Pulmonary artery endothelial cell (primary cell): ENCODE data around the gene METAP1D. TPM values are rescaled to one million over a fixed set of nuclear protein-coding genes. Genes with fewer than 3 reads are reported as not detected.

Experiments
- DNase-seq: peaks from one replicate; pipeline ENCODE4 v3.0.0-alpha.2; 2011; ENCODE audit warnings: low read depth, low spot score
- total RNA-seq: library from RNA; depleted of rRNA; stranded (reverse); fragments of >200 nt; gene quantifications from 2 replicates; pipeline ENCODE4 v1.2.3, GENCODE V29; 2014

METAP1D gene
- total RNA-seq, 1 donor from 2014 or later: 4.1 TPM

- DNase-seq: no peak
These were observed 81.0 kb downstream of the METAP1D start for GRCh38 chr2:172080641-172081220.

GRCh38 chr2:172081221-172082022 lies 81.7 kb downstream of the METAP1D start:
- no peak for DNase-seq

- no peak for DNase-seq
These were observed 82.6 kb downstream of the METAP1D start for GRCh38 chr2:172082105-172082943.

- DNase-seq: no peak
These were observed 83.3 kb downstream of the METAP1D start for GRCh38 chr2:172082944-172083627.

DNA sequence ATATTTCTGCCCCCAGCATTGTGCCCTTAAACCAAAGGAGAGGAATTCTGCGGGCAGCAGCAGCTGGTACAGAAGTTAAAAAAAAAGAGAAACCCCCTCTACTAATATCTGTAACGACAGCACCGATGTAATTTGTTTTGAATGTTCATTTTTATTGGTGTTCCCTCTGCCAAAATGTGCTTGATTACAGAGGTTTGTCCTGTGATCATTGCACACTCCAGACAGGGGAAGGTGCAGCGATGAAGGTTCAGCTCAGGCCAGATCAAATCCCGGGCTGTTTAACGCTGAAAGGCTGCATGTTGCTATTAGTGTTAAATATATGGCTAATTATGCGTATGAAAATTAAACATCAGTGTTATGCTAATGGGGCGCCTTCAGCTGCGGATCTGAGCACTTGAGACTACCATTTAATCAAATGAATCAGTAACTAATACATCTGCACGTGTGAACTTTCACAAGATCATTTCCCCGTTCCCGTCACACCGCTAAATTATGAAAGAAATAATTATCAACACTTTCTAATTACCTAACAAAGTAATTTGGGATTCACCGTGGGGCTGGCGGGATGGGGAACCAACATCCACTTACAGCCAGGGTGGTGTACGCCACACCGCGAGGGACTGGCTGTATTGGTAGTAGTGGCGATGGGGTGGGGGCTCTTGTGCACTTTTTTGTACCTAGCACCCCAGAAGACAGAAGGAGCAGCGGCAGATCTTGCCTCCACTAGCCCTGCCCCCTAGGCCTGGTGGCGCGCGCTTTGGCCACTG lies 84.1 kb downstream of the METAP1D start:
- DNase-seq: no peak

DNA sequence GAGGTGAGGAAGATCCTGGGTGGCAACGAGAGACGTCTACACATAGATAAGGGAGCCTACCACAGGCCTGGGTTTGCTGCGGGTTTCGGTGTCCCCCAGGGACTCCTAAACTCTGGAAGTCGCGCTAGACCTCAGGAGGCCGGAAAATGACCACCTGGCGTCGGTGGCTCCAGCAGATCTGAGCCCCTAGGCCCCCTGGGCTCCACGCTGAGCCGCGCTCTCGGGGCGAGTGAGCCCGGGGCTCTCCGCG lies 84.6 kb downstream of the METAP1D start:
- no peak for DNase-seq

DNA sequence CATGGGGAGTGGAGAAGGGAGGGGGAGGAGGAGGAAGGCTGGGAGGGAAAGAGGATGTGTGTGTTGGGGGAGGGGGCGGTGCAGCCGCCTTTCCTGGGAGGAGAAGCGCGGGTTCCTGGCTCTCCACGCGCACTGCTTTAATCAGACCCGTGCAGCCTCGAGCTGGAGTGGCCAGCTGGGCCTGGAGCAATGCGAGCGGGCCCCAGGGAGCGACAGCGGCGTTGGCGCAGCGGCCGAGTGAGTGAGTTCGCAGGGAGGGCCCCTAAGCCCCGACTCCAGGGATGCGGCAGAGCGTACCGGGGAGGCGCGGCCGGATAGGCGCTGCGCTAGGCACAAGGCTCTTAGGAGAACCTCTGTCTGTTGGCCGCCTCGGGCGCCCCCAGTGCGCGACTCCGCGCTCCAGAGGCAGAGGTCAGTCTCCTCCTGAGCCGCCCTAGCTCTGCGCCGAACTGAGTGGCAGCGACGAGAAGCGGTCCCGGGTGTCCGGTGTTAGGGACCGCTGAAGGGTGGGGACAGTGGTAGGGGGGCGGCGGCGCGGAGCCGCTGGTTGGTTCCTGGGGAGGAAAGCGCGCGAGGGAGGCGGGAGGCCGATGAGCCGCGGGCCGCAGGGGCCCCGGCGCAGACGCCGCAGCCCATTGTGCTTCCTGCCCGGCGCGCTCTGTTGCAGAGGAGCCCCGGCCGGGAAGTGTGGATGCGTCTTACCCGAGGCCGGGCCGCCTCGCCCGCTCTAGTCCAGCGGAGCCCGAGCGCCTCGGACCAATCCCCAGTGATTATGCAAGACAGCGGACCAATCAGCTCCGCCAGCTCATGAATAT lies 85.1 kb downstream of the METAP1D start:
- peak; percentile 64 for DNase-seq

DNA sequence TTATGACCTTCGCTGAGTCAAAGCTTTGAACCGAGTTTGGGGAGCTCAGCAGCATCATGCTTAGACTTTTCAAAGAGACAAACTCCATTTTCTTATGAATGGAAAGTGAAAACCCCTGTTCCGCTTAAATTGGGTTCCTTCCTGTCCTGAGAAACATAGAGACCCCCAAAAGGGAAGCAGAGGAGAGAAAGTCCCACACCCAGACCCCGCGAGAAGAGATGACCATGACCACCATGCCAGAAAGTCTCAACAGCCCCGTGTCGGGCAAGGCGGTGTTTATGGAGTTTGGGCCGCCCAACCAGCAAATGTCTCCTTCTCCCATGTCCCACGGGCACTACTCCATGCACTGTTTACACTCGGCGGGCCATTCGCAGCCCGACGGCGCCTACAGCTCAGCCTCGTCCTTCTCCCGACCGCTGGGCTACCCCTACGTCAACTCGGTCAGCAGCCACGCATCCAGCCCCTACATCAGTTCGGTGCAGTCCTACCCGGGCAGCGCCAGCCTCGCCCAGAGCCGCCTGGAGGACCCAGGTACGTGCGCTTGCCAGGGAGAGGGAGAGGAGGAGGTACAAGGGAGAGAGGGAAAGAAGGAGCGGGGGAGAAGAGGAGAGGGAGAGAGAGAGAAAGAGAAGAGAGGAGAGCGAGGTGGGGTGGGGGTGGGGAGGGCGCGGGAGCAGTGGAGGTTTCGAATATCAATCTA lies 85.9 kb downstream of the METAP1D start, which contains the start of gene DLX1:
DLX1 (plus strand) TSS at position 48 of the 700 bp plus-strand sequence; CDS start at position 219, 171 bp downstream.
- no peak for DNase-seq

DNA sequence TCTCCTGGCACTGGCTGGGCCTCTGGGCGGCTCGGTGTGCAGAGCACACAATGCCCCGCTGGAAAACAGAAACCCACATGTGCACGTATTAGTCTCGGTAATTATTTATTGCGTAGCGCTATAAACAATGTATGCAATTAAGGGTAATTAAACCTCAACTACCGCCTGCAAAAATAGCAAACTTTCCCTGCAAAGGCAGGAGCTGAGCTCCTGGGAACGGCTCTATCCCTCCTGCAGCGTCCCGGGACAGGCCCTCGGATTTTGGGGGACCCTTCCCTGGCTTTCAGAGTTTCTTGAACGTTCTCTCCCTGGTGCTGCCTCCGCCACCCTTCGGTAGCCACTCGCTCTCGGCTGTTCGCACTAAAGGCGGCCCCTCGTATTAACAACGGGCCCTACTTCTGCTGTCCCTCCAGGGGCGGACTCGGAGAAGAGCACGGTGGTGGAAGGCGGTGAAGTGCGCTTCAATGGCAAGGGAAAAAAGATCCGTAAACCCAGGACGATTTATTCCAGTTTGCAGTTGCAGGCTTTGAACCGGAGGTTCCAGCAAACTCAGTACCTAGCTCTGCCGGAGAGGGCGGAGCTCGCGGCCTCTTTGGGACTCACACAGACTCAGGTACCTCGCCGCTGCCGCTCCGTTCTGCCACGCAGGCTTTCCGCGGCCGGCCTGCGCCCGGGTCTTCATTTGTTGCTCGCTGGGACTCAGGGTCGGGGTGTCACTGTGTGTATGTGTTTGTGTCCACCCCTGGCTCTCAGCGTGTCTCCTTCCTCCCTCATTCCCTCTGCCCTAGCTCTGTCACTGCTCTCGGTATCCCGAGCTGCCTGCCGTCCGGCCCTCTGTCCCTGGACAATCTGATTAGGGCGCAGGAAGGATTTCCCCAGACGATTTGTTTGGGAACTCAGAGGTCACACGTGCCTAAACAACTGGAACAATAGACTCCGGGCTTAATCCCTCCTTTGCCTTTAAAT lies 86.8 kb downstream of the METAP1D start:
- no peak for DNase-seq

DNA sequence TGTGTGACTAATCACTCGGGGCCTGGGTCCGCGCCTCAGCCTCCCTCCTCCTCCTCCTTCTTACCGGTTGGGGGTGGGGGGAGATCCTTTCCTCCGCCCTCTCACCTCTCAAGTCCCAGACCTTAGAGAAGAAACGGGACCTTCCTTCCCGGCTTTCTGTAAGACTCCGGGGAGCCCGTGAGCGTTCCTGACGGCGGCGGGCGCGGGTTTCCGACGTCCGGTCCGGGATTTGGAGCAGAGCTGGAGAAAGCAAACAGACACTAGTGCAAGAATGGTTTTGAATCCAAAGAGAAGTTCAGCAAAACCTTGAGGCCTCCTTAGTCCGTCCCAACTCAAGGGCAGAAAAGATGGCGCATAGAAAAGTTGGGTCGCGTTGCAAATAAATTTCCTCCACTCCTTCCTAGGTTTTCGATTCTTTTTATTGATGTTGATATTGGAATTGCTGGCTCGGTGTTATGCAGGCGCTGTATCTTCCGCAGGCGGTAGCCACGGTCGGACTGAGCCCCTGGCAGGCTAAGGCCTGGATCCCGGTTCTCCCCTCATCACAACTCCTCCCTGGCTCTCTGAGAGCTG lies 87.5 kb downstream of the METAP1D start:
- DNase-seq: no peak

DNA sequence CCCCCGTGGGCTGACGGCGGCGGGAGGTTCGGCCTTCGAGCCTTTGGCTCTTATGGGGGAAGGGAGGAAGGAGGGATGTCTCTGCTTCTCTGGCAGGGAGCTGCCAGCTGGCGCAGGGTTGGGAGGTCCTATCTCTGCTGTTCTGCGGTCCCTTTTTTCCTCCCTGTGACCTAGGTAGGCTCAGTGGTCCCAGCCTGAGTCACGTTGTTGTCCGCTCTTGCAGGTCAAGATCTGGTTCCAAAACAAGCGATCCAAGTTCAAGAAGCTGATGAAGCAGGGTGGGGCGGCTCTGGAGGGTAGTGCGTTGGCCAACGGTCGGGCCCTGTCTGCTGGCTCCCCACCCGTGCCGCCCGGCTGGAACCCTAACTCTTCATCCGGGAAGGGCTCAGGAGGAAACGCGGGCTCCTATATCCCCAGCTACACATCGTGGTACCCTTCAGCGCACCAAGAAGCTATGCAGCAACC lies 88.1 kb downstream of the METAP1D start:
- DNase-seq: no peak

DNA sequence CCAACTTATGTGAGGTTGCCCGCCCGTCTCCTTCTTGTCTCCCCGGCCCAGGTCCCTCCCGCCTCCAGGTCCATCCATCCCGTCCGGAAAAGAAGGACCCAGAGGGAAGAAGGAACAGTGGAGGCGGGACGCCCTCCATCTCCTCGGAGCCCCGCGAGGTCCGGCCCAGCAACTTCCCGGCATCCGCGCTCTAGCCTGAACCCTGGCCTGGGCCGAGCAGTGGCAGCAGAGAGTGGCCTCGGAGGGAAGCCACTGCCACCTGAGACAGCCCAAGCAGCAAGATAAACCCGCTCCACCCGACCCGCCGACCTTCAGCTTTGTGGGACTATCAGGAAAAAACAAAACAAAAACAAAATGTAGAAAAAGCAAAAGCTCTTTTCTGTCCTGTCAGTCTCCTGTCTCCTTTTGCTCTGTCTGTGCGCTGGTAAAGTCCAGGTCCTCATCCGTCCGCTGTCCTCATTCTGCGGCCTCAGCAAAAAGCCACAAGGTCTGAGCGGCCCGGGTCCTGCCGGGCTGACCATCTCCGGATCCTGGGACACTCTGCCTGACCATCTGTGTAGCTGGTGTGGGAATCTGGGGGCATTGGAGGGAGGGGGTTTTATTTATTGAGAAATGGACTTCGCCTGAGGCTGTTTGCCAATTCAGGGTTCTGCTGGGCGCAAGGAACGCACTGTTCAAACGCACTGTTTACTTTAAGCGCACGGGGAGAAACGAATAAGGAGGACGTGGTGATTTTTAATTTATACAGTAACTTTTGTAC lies 88.7 kb downstream of the METAP1D start:
- no peak for DNase-seq

DNA sequence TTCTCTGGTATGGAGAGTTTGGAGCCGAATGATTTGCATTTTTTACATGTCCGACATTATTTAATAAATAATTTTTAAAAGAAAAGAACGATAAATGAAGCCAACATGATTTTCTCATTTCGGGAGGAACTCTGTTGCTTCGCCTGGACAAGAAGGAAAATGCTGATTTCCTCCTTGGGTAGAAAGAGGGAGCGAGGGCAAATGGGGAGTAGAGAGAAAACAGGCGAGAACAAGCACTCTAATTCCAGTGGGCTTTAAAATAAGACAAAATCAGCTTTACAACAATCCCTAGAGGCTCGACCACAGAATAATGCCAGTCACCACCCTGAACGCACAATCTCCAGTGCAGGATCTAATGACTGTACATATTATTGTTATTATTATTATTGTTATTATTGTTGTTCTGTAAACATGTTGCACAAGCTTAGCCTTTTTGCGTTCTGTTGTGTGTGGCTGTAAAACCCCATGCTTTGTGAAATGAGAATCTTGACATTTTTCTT lies 89.3 kb downstream of the METAP1D start:
- DNase-seq: no peak

DNA sequence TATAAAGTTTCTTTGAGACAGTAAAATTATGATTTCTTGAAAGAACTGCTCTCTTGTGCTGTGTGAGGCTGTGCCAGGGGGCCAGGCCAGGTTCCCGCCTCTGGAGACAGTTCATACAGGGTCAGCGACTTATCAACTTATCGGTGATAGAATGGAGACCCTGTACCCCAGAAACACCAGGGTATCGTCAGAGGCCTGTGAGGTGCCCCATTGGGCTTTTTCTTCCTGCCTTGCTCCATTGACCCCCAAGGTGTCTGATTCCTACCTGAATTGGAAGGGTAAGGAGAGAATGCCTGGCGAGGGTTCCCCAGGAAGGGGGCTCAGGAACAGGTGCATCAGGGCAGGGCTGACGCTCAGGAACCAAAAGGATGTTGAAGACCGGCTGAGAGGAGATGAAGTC lies 89.9 kb downstream of the METAP1D start:
- no peak for DNase-seq

GRCh38 chr2:172090044-172090961 lies 90.5 kb downstream of the METAP1D start:
- DNase-seq: no peak
